Measurements from ENCODE around the gene ARL6IP5.

ARL6IP5 gene

DNA sequence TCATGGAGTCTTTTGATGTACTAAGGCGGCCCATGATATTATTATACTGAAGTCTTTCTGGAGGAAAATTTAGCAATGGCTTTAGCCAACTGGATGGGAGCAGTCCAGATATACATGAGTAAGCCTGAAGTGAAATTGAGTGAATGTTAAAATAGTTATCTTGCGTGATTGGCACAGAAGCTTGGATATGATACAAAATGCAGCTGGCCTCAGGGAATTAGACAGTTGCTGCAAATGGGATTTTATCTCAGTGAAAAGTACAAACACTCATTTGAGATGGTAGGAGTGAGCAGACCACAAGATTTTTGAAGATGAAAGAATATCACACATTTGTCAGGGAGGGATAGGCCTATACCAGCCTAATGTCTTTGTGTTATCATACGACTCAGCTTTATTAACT lies 28.8 kb downstream of the ARL6IP5 start:
- H3K4me2 ChIP-seq = no peak overlapping the region
- H3K27me3 ChIP-seq (ENCODE audit: insufficient read depth, low read depth) = no peaks in the 10 kb centered on the region
- H3K27ac ChIP-seq = no peak overlapping the region
- H3K4me3 ChIP-seq (IDR thresholded peaks at IDR 0.05; ENCODE audit: insufficient read depth, low read depth, low read length) = no peak overlapping the region
- H4K20me1 ChIP-seq (ENCODE audit: insufficient read depth) = no peaks in the 10 kb centered on the region
- H3K36me3 ChIP-seq (ENCODE audit: insufficient read depth) = no peaks in the 10 kb centered on the region
- H2AFZ ChIP-seq (ENCODE audit: low read depth) = no peak overlapping the region
- no peak for TF ChIP-seq CTCF (conservative IDR thresholded peaks at IDR 0.05; ENCODE audit: low read depth, low read length)
- H3K9ac ChIP-seq = no peak overlapping the region
- H3K4me1 ChIP-seq (ENCODE audit: low read depth, poor library complexity, severe bottlenecking) = peaks cover 9% of the 10 kb centered on the region
- no peaks in the 10 kb centered on the region for H3K79me2 ChIP-seq (ENCODE audit: insufficient read depth, low read depth)

GRCh38 chr3:69115731-69116130 lies 31.0 kb downstream of the ARL6IP5 start:
- Histone ChIP-seq H3K79me2 (ENCODE audit: insufficient read depth, low read depth) (no peaks in the 10 kb centered on the region), H3K4me2 (no peak overlapping the region), H3K27me3 (ENCODE audit: insufficient read depth, low read depth) (no peaks in the 10 kb centered on the region), H3K4me3 (IDR thresholded peaks at IDR 0.05; ENCODE audit: insufficient read depth, low read depth, low read length) (no peak overlapping the region), H3K9ac (no peak overlapping the region), H4K20me1 (ENCODE audit: insufficient read depth) (no peaks in the 10 kb centered on the region), H3K36me3 (ENCODE audit: insufficient read depth) (no peaks in the 10 kb centered on the region), H3K4me1 (ENCODE audit: low read depth, poor library complexity, severe bottlenecking) (peaks cover 9% of the 10 kb centered on the region), H2AFZ (ENCODE audit: low read depth) (no peak overlapping the region), H3K27ac (no peak overlapping the region)
- TF ChIP-seq CTCF (conservative IDR thresholded peaks at IDR 0.05; ENCODE audit: low read depth, low read length) = no peak

DNA sequence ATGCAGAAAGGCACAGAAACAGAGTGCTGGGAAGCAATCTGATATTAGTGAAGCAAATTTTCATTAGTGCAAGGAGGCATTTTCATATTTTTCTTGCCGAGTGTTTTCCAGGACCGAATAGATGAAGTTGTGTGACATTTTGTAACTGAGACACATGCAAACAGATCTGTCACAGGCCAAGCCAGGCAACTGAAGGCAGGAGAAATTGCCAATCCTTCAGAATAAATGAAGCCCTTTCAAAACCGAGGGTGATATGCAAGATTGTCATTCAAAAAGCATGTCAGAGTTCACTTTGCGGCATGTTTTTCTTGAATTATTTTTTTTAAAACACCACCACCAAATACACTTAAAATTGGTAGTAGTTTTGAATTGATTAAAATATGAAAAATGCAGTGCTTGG lies 31.4 kb downstream of the ARL6IP5 start:
- no peaks in the 10 kb centered on the region for H4K20me1 ChIP-seq (ENCODE audit: insufficient read depth)
- H3K79me2 ChIP-seq (ENCODE audit: insufficient read depth, low read depth) = no peaks in the 10 kb centered on the region
- H3K4me2 ChIP-seq = no peak overlapping the region
- no peaks in the 10 kb centered on the region for H3K27me3 ChIP-seq (ENCODE audit: insufficient read depth, low read depth)
- no peaks in the 10 kb centered on the region for H3K36me3 ChIP-seq (ENCODE audit: insufficient read depth)
- no peak overlapping the region for H3K9ac ChIP-seq
- no peak overlapping the region for H3K27ac ChIP-seq
- TF ChIP-seq CTCF (conservative IDR thresholded peaks at IDR 0.05; ENCODE audit: low read depth, low read length) = no peak
- H2AFZ ChIP-seq (ENCODE audit: low read depth) = no peak overlapping the region
- H3K4me1 ChIP-seq (ENCODE audit: low read depth, poor library complexity, severe bottlenecking) = peaks cover 11% of the 10 kb centered on the region
- no peak overlapping the region for H3K4me3 ChIP-seq (IDR thresholded peaks at IDR 0.05; ENCODE audit: insufficient read depth, low read depth, low read length)

GRCh38 chr3:69116897-69117296 lies 32.2 kb downstream of the ARL6IP5 start:
- no peak for TF ChIP-seq CTCF (conservative IDR thresholded peaks at IDR 0.05; ENCODE audit: low read depth, low read length)
- Histone ChIP-seq H3K27me3 (ENCODE audit: insufficient read depth, low read depth) (no peaks in the 10 kb centered on the region), H3K79me2 (ENCODE audit: insufficient read depth, low read depth) (no peaks in the 10 kb centered on the region), H2AFZ (ENCODE audit: low read depth) (no peak overlapping the region), H3K4me2 (no peak overlapping the region), H3K4me1 (ENCODE audit: low read depth, poor library complexity, severe bottlenecking) (peaks cover 17% of the 10 kb centered on the region), H3K27ac (no peak overlapping the region), H3K4me3 (IDR thresholded peaks at IDR 0.05; ENCODE audit: insufficient read depth, low read depth, low read length) (no peak overlapping the region), H4K20me1 (ENCODE audit: insufficient read depth) (no peaks in the 10 kb centered on the region), H3K36me3 (ENCODE audit: insufficient read depth) (no peaks in the 10 kb centered on the region), H3K9ac (no peak overlapping the region)

- H4K20me1 ChIP-seq (ENCODE audit: insufficient read depth) = no peaks in the 10 kb centered on the region
- H3K4me1 ChIP-seq (ENCODE audit: low read depth, poor library complexity, severe bottlenecking) = peaks cover 17% of the 10 kb centered on the region
- no peak for TF ChIP-seq CTCF (conservative IDR thresholded peaks at IDR 0.05; ENCODE audit: low read depth, low read length)
- H3K4me2 ChIP-seq = no peak overlapping the region
- H3K36me3 ChIP-seq (ENCODE audit: insufficient read depth) = no peaks in the 10 kb centered on the region
- H3K9ac ChIP-seq = no peak overlapping the region
- no peaks in the 10 kb centered on the region for H3K79me2 ChIP-seq (ENCODE audit: insufficient read depth, low read depth)
- H3K27me3 ChIP-seq (ENCODE audit: insufficient read depth, low read depth) = no peaks in the 10 kb centered on the region
- no peak overlapping the region for H3K27ac ChIP-seq
- H2AFZ ChIP-seq (ENCODE audit: low read depth) = no peak overlapping the region
- H3K4me3 ChIP-seq (IDR thresholded peaks at IDR 0.05; ENCODE audit: insufficient read depth, low read depth, low read length) = no peak overlapping the region
These were observed 33.8 kb downstream of the ARL6IP5 start for GRCh38 chr3:69118555-69118954.

Measured in KMS-11 (cell line).